ENCODE measurements around the gene NPIPB6.
"Not testable (repeated sequence)": the region's sequence is repeated elsewhere in the genome, so short reads cannot be mapped to it uniquely, and the experiment has no call there.

GRCh38 chr16:28336940-28337710, 26.2 kb downstream of the NPIPB6 start:
- not testable (repeated sequence) for TF ChIP-seq CTCF (IDR thresholded peaks at IDR 0.05; ENCODE audit: low read depth, low read length, missing input control); NR2F2 (IDR thresholded peaks at IDR 0.05); YY1 (IDR thresholded peaks at IDR 0.05); REST (IDR thresholded peaks at IDR 0.05); FOXA1 (IDR thresholded peaks at IDR 0.05); GABPA (IDR thresholded peaks at IDR 0.05 in 1 of 2, conservative IDR thresholded peaks at IDR 0.05 in 1 of 2); SP1 (IDR thresholded peaks at IDR 0.05); TAF1 (conservative IDR thresholded peaks at IDR 0.05); JUND (IDR thresholded peaks at IDR 0.05); ZBTB33 (IDR thresholded peaks at IDR 0.05); ATF3 (IDR thresholded peaks at IDR 0.05); RAD21 (IDR thresholded peaks at IDR 0.05)
- TF ChIP-seq, protein P1, sequence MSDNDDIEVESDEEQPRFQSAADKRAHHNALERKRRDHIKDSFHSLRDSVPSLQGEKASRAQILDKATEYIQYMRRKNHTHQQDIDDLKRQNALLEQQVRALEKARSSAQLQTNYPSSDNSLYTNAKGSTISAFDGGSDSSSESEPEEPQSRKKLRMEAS (IDR thresholded peaks at IDR 0.05) = not testable (repeated sequence)

Data from liver (tissue), 3 donors.